Duodenal mucosa (tissue), 2 donors: ENCODE measurements around the gene PLIN5.
"Not testable (repeated sequence)": the region's sequence is repeated elsewhere in the genome, so short reads cannot be mapped to it uniquely, and the experiment has no call there.

Source experiments
- H3K27ac ChIP-seq: one replicate; pipeline ENCODE4 v1.7.0; 2013; ENCODE audit warnings: low read depth, low read length
- H3K27me3 ChIP-seq, 2 donors: one replicate each; pipeline ENCODE4 v1.7.0; 2013; ENCODE audit warnings: low read length in 2 of 2, control low read depth in 1 of 2; ENCODE audit not compliant: insufficient read depth in 2 of 2, control insufficient read depth in 1 of 2
- H3K36me3 ChIP-seq, 2 donors: one replicate each; pipeline ENCODE4 v1.7.0; 2013; ENCODE audit warnings: low read length in 2 of 2, control low read depth in 1 of 2; ENCODE audit not compliant: insufficient read depth in 2 of 2, control insufficient read depth in 1 of 2
- H3K4me1 ChIP-seq, 2 donors: one replicate each; pipeline ENCODE4 v1.7.0; 2013; ENCODE audit warnings: low read length in 2 of 2, control low read depth in 1 of 2; ENCODE audit not compliant: insufficient read depth in 2 of 2, control insufficient read depth in 1 of 2
- H3K4me3 ChIP-seq, 2 donors: one replicate each; pipeline ENCODE4 v1.7.0; 2013; ENCODE audit warnings: low read length in 2 of 2, low read depth in 1 of 2
- H3K9ac ChIP-seq, 2 donors: one replicate each; pipeline ENCODE4 v1.7.0; 2013; ENCODE audit warnings: low read length in 2 of 2, low read depth in 1 of 2
- H3K9me3 ChIP-seq, 2 donors: one replicate each; pipeline ENCODE4 v1.7.0; 2013; ENCODE audit warnings: low read length in 2 of 2, control low read depth in 1 of 2; ENCODE audit not compliant: control insufficient read depth in 1 of 2

PLIN5 gene

GRCh38 chr19:4567584-4568071 is 32.6 kb upstream of the PLIN5 start:
- H3K9ac ChIP-seq: no peak overlapping the region
- no peak overlapping the region for H3K4me3 ChIP-seq
- H3K27me3 ChIP-seq: no peaks in the 10 kb centered on the region
- H3K27ac ChIP-seq: no peak overlapping the region
- H3K9me3 ChIP-seq: no peaks in the 10 kb centered on the region
- no peaks in the 10 kb centered on the region for H3K36me3 ChIP-seq
- no peaks in the 10 kb centered on the region for H3K4me1 ChIP-seq

- Histone ChIP-seq H3K9ac (no peak overlapping the region), H3K4me3 (no peak overlapping the region), H3K36me3 (no peaks in the 10 kb centered on the region), H3K4me1 (no peaks in the 10 kb centered on the region), H3K27me3 (no peaks in the 10 kb centered on the region), H3K9me3 (no peaks in the 10 kb centered on the region), H3K27ac (peak overlapping the region; percentile 20)
Measured at GRCh38 chr19:4566402-4567051, 31.5 kb upstream of the PLIN5 start.

- not testable (repeated sequence) for H3K27ac ChIP-seq, H3K4me1 ChIP-seq, H3K36me3 ChIP-seq, H3K9me3 ChIP-seq, H3K4me3 ChIP-seq, H3K27me3 ChIP-seq, H3K9ac ChIP-seq
Measured at GRCh38 chr19:4563562-4563961, 28.5 kb upstream of the PLIN5 start.

GRCh38 chr19:4562085-4562484 is 27.1 kb upstream of the PLIN5 start:
- not testable (repeated sequence) for H3K27ac ChIP-seq, H3K27me3 ChIP-seq, H3K9me3 ChIP-seq, H3K4me3 ChIP-seq, H3K4me1 ChIP-seq, H3K9ac ChIP-seq, H3K36me3 ChIP-seq

GRCh38 chr19:4559569-4559968 is 24.5 kb upstream of the PLIN5 start, which contains the start of gene SEMA6B:
Gene SEMA6B, minus strand, starts transcription at chr19:4559684. Its CDS starts 1,227 bp downstream, at chr19:4558457.
- H3K4me1 ChIP-seq: peaks cover 0 to 3% of the 10 kb centered on the region in 2 donors

GRCh38 chr19:4557971-4558941 is 23.2 kb upstream of the PLIN5 start:
- Histone ChIP-seq H3K9me3 (no peaks in the 10 kb centered on the region), H3K27me3 (peaks cover 0 to 5% of the 10 kb centered on the region in 2 donors), H3K9ac (peak overlapping the region in 1 of 2 donors; percentile 18), H3K27ac (no peak overlapping the region), H3K4me1 (peaks cover 0 to 3% of the 10 kb centered on the region in 2 donors), H3K4me3 (peak overlapping the region in 1 of 2 donors; percentile 52), H3K36me3 (peaks cover 0 to 3% of the 10 kb centered on the region in 2 donors)

More at GRCh38 chr19:4559569-4559968, 24.5 kb upstream of the PLIN5 start, which contains the start of gene SEMA6B:
- peaks cover 0 to under 1% of the 10 kb centered on the region in 2 donors for H3K36me3 ChIP-seq
- peak within 1 kb of the TSS; percentile 46 to 59 for H3K4me3 ChIP-seq
- H3K27me3 ChIP-seq: peaks cover 0 to 5% of the 10 kb centered on the region in 2 donors
- H3K9ac ChIP-seq: no peak within 1 kb of the TSS
- H3K27ac ChIP-seq: peak within 1 kb of the TSS; percentile 5
- no peaks in the 10 kb centered on the region for H3K9me3 ChIP-seq

GRCh38 chr19:4557144-4557970 is 22.3 kb upstream of the PLIN5 start:
- peaks cover 0 to 3% of the 10 kb centered on the region in 2 donors for H3K36me3 ChIP-seq
- H3K9me3 ChIP-seq: no peaks in the 10 kb centered on the region
- H3K27me3 ChIP-seq: peaks cover 2 to 5% of the 10 kb centered on the region in 2 donors
- peak overlapping the region in 1 of 2 donors; percentile 18 for H3K9ac ChIP-seq
- H3K4me3 ChIP-seq: peak overlapping the region in 1 of 2 donors; percentile 52
- H3K4me1 ChIP-seq: peaks cover 0 to 3% of the 10 kb centered on the region in 2 donors
- H3K27ac ChIP-seq: no peak overlapping the region

- H3K27me3 ChIP-seq: peaks cover 2 to 5% of the 10 kb centered on the region in 2 donors
- no peak overlapping the region for H3K27ac ChIP-seq
- no peaks in the 10 kb centered on the region for H3K9me3 ChIP-seq
- H3K4me1 ChIP-seq: peaks cover 0 to 3% of the 10 kb centered on the region in 2 donors
- no peak overlapping the region for H3K4me3 ChIP-seq
- no peak overlapping the region for H3K9ac ChIP-seq
- peaks cover 0 to 3% of the 10 kb centered on the region in 2 donors for H3K36me3 ChIP-seq
Measured at GRCh38 chr19:4556597-4557127, 21.6 kb upstream of the PLIN5 start.
